Memory B cell (primary cell): ENCODE measurements around the gene KRT33B.

Experiments used
- ATAC-seq: fragments of 150-1000 bp; cut with Tn5 transposase; 2 replicates; pipeline ENCODE4 v1.10.0; 2021; ENCODE audit warnings: low read depth, mild to moderate bottlenecking, moderate library complexity
- DNase-seq, 2 donors: peaks; one replicate each; pipeline ENCODE4 v3.0.0; 2022; ENCODE audit warnings: low spot score in 2 of 2
- H3K27ac Mint-ChIP-seq: one replicate; pipeline ENCODE4 v1.8.0; 2022; ENCODE audit warnings: mild to moderate bottlenecking, moderate library complexity, mixed read lengths
- H3K27me3 Mint-ChIP-seq: one replicate; pipeline ENCODE4 v1.8.0; 2022; ENCODE audit warnings: mixed read lengths
- H3K36me3 Mint-ChIP-seq: one replicate; pipeline ENCODE4 v1.8.0; 2022; ENCODE audit warnings: mild to moderate bottlenecking, mixed read lengths
- H3K4me1 Mint-ChIP-seq: one replicate; pipeline ENCODE4 v1.8.0; 2022; ENCODE audit warnings: mixed read lengths
- H3K4me3 Mint-ChIP-seq: one replicate; pipeline ENCODE4 v1.8.0; 2022; ENCODE audit warnings: mild to moderate bottlenecking, moderate library complexity, mixed read lengths
- H3K9me3 Mint-ChIP-seq: one replicate; pipeline ENCODE4 v1.8.0; 2022; ENCODE audit warnings: mixed read lengths

KRT33B gene

DNA sequence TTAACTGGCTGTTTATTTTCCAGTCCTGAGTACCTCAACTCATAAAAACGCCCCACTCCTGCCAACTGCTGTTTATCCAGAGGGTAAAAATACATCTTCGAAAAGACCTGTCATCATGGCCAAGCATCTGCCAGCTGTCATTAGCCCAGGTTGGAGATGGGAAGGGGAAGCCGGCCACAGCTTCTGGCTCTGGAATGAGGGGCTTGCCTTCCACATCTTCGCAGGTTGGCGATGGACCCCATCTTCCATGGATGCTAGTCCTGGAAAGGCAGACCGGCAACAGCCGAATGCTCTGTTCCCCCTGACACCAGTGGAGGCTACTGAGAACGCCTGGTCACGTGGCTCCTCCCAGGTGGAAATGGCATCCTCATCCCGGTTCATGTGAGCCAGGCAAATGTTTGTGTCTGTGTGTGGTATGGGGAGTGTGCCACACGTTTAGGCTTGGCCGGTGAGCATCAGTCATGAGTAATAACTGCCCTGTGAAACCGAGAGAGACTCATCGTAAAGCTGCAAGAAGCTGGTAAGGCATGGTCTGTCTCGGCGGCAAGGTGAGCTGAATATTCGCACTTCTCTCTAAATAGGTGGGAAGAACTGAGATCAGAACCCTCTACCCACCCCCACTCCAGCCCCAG, 53.7 kb downstream of the KRT33B start:
- no peak overlapping the region for H3K4me3 Mint-ChIP-seq
- H3K27me3 Mint-ChIP-seq: peaks cover 8% of the 10 kb centered on the region
- H3K4me1 Mint-ChIP-seq: peaks cover 3% of the 10 kb centered on the region
- H3K36me3 Mint-ChIP-seq: peaks cover 2% of the 10 kb centered on the region
- DNase-seq (no peak), ATAC-seq (no peak)
- peaks cover 8% of the 10 kb centered on the region for H3K9me3 Mint-ChIP-seq
- H3K27ac Mint-ChIP-seq: no peak overlapping the region

GRCh38 chr17:41315204-41315794, 54.3 kb downstream of the KRT33B start, which contains the start of gene KRTAP17-1:
Gene KRTAP17-1 (minus strand): TSS chr17:41315710. CDS start chr17:41315650, 60 bp downstream.
- Mint-ChIP-seq H3K4me3 (no peak within 1 kb of the TSS), H3K4me1 (peaks cover 3% of the 10 kb centered on the region), H3K9me3 (peaks cover 7% of the 10 kb centered on the region), H3K36me3 (peaks cover 2% of the 10 kb centered on the region), H3K27ac (no peak within 1 kb of the TSS), H3K27me3 (peaks cover 8% of the 10 kb centered on the region)
- ATAC-seq (no peak), DNase-seq (no peak)
